Activated T-cell treated with anti-CD3 and anti-CD28 coated beads, Interleukin-2, amount 50 U/mL, for 1 hour (primary cell): ENCODE measurements around the gene HECTD4.
"Not testable (repeated sequence)": the region's sequence is repeated elsewhere in the genome, so short reads cannot be mapped to it uniquely, and the experiment has no call there.

ENCODE experiments used
- DNase-seq: peaks from one replicate; pipeline ENCODE4 v3.0.0-alpha.2; 2020

Gene HECTD4

DNA sequence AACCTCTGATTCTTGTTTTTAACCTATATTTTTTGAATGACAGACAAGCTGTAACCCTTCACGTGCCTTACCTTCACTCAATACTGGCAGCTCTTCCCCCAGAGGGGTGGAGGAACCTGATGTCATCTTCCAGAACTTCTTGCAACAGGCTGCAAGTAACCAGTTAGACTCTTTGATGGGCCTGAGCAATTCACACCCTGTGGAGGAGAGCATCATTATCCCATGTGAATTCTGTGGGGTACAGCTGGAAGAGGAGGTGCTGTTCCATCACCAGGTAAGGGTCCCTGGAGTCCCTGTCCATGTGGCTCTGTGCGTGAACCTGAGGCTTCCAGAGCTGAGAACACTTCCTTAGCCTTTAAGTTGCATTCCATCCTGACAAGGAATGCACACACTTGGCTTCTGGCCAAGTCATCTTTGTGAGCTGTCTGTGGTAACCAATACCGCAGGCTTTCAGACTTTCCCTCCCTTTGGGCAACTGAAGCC, 234.2 kb downstream of the HECTD4 start:
- no peak for DNase-seq

DNA sequence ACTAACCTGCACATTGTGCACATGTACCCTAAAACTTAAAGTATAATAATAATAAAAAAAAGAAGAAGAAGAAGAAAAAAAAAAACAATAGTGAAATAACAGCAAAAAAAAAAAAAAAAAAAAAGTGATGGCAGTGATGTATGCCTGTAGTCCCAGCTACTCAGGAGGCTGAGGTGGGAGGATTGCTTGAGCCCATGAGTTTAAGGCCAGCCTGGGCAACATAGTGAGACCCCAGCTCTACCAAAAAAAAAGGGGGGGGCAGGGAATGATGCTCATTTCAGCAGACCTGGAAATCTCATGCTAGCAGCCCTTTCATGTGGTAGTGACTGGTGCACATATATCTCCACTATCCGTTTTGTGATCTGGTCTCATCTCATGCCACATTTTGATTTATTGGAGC, 236.1 kb downstream of the HECTD4 start:
- DNase-seq: no peak

DNA sequence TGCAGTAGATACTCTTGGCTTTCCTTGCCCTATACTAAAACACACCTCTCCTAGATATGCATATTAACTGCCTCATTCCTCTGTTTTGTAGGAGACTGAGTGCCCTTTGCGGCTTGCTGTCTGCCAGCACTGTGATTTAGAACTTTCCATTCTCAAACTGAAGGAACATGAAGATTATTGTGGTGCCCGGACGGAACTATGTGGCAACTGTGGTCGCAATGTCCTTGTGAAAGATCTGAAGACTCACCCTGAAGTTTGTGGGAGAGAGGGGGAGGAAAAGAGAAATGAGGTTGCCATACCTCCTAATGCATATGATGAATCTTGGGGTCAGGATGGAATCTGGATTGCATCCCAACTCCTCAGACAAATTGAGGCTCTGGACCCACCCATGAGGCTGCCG, 241.5 kb downstream of the HECTD4 start:
- DNase-seq: no peak

GRCh38 chr12:112134731-112135130, 247.5 kb downstream of the HECTD4 start:
- no peak for DNase-seq

DNA sequence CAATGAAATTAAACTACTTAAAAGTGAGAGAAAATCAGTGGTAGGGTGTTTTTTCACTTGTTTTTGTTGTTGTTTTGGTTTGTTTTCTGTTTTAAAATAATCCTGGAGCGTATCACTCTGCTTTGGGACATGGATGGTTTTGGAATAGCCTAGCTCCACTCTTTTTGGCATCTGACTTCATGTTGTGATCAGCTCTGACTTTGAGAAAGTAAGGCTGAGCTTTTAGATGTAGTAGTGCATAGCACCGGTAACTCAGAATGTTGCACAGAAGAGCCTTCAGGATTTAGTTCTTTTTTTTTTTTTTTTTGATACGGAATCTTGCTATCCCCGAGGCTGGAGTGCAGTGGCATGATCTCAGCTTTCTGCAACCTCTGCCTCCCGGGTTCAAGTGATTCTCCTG, 248.8 kb downstream of the HECTD4 start:
- DNase-seq: no peak

GRCh38 chr12:112131686-112132085, 250.5 kb downstream of the HECTD4 start:
- no peak for DNase-seq

GRCh38 chr12:112130441-112130998, 251.7 kb downstream of the HECTD4 start:
- no peak for DNase-seq

DNA sequence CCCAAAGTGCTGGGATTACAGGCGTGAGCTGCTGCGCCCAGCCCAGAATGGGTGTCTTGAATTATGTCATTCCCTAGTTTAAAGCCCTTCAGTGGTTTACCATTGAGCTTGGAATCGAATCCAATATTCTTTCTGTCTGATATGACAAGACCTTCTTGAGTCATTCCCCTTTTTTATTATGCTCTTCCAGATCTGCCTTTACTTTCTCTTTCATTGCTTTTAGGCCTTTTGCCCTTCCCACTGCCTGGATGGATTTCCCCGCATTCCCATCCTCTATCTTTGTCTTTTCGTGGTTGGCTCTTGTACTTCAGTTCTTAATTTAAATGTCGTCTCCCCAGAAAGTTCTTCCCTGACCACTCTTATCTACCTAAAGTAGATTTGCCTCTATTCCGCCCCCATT, 255.3 kb downstream of the HECTD4 start:
- no peak for DNase-seq

DNA sequence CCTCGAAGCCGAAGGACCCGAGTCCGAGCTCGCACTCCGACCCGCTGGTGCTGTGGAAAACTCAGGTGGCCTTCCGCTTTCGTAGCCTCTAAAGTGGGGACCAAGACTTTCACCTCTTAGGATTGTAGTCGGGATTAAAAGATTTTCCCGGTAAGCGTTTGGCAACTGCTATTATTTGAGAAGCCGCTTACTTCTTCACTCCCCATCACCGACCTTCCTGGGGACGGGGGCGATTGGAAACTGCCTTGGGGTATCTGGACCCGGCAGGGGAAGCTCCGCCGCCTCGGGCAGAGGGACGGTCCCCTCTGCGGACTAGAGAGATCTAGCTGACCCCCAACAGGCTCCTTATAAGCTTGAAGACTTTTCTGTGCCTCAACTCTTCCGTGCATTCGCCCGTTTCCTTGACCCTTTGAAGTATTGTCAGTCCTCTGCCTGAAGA, 256.2 kb downstream of the HECTD4 start:
- no peak for DNase-seq

GRCh38 chr12:112125250-112125999, 256.8 kb downstream of the HECTD4 start, which contains the start of gene TRAFD1:
Gene TRAFD1, plus strand, starts transcription at chr12:112125560. Its CDS starts 4,963 bp downstream, at chr12:112130523.
- DNase-seq: peak; percentile 99

DNA sequence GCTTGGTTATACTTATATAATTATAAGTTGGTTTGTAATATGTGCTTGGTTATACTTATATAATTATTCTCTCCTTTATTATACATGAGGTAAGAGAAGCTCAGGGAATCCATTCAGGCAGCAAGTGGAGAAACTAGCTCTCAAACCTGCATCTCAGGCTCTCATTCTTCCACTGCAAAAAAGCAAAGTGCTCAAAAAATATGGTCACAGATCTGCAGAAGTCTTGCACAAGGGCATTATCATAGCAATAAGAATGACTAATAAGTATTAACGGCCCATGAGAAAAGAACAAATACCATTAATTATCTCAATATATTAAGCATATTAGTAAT, 257.3 kb downstream of the HECTD4 start:
- DNase-seq: no peak

DNA sequence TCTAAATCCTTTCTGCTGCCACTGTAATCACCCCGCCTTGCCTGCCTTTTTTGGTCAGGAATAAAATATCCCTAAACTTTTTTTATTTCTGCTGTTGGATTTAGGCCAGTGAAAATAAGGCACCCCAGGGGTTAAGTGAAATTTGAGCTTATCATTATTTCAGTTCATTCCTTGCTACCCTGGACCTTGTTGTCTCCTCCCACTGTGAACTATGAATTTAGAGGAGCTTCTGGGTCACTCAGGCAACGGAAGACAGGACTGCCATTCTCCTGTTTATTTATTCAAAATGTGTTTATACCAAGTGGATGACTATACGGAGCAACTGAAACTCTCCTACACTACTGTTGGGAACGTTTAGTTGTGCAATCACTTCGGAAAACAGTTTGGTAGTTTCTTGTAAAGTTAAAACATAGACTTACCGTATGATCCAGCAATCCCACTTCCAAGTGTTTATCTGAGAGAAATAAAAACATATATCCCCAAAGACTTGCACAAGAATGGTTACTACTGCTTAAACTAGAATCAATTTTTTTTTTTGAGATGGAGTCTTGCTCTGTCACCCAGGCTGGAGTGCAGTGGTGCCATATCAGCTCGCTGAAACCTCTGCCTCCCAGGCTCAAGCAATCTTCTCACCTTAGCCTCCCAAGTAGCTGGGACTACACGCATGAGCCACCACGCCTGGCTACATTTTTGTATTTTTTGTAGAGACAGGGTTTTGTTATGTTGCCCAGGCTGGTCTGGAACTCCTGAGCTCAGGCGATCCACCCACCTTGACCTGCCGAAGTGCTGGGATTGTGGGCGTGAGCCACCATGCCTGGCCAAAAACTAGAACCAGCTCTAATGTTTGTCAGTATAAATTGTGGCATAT, 259.2 kb downstream of the HECTD4 start:
- no peak for DNase-seq

DNA sequence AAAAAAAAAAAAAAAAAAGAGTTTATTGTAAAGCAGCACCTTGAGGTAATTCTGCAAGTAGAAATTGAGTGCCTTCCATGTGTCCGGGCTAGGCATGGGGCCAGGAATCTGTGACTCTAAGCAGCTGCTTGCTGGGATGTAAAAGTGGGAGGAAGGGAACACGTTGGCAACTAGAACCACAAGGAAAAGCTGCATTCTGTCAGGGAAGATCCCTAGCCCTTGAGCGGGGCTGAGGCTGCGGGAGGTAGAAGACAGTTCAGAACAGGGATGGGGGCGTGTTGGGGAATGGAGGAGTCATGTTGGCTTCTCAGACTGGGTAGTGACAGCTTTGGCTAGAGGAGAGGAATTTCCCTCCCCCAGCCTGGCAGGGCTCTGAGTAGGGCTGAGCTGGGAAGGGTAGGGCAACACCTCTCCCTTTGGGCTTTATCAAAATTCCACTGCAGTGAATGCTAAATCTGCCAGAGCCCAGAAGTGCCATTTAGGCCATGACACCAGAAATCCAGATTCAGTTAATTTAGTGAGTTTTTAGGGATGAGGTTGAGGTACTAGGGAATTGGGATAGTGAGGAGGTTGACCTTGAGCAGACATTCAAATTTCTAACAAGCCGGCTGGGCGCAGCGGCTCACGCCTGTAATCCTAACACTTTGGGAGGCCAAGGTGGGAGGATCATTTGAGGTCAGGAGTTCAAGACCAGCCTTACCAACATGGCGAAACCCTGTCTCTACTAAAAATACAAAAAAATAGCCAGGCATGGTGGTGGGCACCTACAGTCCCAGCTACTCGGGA, 260.3 kb downstream of the HECTD4 start:
- DNase-seq: no peak

DNA sequence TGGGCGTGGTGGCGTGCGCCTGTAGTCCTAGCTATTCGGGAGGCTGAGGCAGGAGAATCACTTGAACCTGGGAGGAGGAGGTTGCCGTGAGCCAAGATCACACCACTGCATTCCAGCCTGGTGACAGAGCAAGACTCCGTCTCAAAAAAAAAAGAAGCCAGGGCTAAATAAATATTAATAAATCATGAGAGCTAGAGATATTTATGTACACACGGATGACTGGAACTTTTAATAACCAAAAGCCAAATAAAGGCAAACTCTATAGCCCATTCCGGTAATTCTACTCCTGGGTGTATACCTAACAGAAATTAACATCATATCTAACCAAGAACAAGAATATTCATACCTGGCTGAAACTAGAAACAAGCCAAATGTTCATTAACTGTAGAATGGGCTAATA, 264.5 kb downstream of the HECTD4 start:
- DNase-seq: no peak

- no peak for DNase-seq
Measured at GRCh38 chr12:112116232-112117060, 265.8 kb downstream of the HECTD4 start.

- DNase-seq: no peak
Measured at GRCh38 chr12:112115259-112116045, 266.8 kb downstream of the HECTD4 start.

GRCh38 chr12:112112409-112113133, 269.7 kb downstream of the HECTD4 start:
- DNase-seq: no peak

- no peak for DNase-seq
Measured at GRCh38 chr12:112111931-112112330, 270.3 kb downstream of the HECTD4 start.

- not testable (repeated sequence) for DNase-seq
Measured at GRCh38 chr12:112110787-112111662, 271.2 kb downstream of the HECTD4 start.
